ENCODE measurements around the gene CSTPP1. TPM values are rescaled to one million over a fixed set of nuclear protein-coding genes. Genes with fewer than 3 reads are reported as not detected.
"Not testable (repeated sequence)": the region's sequence is repeated elsewhere in the genome, so short reads cannot be mapped to it uniquely, and the experiment has no call there.

CSTPP1 gene
- total RNA-seq, 2 donors from 2014 or later: 17.8 to 19.8 TPM

GRCh38 chr11:47062736-47063135, 126.2 kb downstream of the CSTPP1 start:
- intact Hi-C loops (cut with DNase I): no loop called here
- no peak for DNase-seq (ENCODE audit: low spot score)

DNA sequence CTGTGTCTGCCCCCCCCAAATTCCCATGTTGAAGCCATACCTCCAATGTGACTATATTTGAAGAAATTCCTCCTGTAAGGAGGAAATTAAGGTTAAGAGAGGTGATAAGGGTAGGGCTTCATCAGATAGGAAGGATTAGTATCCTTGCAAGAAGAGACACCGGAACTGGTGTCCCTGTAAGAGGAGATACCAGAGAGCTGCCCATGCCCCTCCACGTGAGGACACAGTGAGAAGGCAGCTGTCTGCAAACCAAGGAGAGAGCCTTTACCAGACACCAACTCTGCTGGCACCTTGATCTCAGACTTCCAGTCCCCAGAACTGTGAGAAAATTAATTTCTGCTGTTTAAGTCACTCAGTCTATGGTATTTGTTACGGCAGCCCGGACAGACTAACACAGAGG, 130.8 kb downstream of the CSTPP1 start:
- intact Hi-C loops (cut with DNase I): no loop called here

GRCh38 chr11:47070769-47071168, 134.2 kb downstream of the CSTPP1 start:
- intact Hi-C loops (cut with DNase I): no loop called here
- DNase-seq (ENCODE audit: low spot score): no peak

More for the DNA sequence above, 130.8 kb downstream of the CSTPP1 start:
- no peak for DNase-seq (ENCODE audit: low spot score)

GRCh38 chr11:47071341-47071740, 134.8 kb downstream of the CSTPP1 start:
- DNase-seq (ENCODE audit: low spot score): no peak
- intact Hi-C loops (cut with DNase I): no loop called here

DNA sequence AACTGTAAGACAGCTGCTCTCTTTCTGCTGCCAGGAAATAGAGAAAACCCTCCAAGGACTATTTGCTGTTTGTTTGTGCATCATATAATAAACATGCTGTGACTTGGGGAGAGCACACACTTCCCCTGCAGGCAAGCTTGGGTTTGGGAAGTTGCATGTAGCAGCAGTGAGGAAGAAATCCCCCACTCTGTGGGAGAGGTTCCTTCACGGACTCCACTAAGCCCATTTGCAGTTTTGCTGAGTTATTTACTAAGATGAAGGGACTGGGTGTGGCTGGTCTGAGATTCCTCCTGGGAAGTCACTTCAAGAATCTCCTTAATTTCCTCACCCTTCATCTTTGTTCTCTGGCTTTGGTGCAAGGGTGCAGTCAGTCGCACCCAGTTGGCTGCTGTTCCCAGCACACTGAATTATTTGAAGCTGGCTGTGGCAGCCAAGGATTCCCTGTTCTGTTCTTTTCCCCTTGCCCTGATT, 135.3 kb downstream of the CSTPP1 start:
- intact Hi-C loops (cut with DNase I): no loop called here
- no peak for DNase-seq (ENCODE audit: low spot score)

GRCh38 chr11:47078751-47079521, 142.4 kb downstream of the CSTPP1 start:
- DNase-seq (ENCODE audit: low spot score): no peak
- intact Hi-C loops (cut with DNase I): no loop called here

DNA sequence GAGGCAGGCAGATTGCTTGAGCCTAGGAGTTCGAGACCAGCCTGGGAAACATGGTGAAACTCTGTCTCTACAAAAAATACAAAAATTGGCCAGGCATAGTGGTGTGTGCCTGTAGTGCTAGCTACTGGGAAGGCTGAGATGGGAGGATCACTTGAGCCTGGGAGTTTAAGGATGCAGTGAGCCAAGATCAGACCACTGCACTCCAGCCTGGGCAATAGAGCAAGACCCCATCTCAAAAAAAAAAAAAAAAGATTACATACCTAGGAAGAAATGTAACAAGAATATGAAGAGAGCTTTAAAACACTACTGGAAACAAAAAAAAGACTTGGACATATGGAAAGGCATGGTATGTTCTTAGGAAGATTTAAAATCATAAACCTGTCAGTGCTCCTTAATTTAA, 144.2 kb downstream of the CSTPP1 start:
- intact Hi-C loops (cut with DNase I); DNase-seq (ENCODE audit: low spot score): not testable (repeated sequence)

DNA sequence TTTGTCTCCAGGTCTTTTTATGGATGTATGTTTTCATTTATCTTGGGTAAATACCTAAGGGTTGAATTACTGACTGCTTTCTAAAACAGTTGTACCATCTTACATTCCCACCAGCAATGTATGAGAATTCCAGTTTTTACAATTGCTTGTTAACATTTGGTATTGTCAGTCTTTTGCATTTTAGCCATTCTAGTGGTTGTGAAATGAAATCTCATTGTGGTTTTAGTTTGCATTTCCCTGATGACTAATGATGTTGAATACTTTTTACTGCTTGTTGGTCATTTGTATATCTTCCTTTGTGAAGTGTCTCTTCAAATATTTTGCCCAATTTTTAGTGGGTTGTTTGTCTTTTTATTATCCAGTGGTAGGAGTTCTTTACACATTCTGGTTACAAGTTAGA, 147.4 kb downstream of the CSTPP1 start:
- no peak for DNase-seq (ENCODE audit: low spot score)
- intact Hi-C loops (cut with DNase I): no loop called here

GRCh38 chr11:47087801-47088200, 151.2 kb downstream of the CSTPP1 start:
- intact Hi-C loops (cut with DNase I): no loop called here
- no peak for DNase-seq (ENCODE audit: low spot score)

DNA sequence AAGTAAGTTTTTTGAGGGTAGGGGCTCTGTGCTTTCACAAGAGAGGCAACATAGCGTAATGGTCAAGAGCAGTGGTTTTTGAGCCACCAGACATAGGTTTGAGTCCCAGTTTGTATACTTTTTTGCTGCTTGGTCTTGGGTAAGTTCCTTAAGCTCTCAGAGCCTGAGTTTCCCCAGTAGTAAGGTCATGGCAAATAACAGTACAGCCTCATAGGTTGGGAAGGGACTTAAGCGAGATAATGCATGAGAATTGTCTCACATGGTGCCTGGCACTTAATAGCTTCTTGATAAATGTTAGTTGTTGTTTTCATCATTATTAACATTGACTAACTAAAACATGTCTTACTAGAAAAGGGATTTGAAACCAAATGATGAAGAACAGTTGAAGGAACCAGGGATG, 157.0 kb downstream of the CSTPP1 start:
- intact Hi-C loops (cut with DNase I): no loop called here
- no peak for DNase-seq (ENCODE audit: low spot score)

GRCh38 chr11:47096871-47097270, 160.3 kb downstream of the CSTPP1 start:
- DNase-seq (ENCODE audit: low spot score); intact Hi-C loops (cut with DNase I): not testable (repeated sequence)

- DNase-seq (ENCODE audit: low spot score); intact Hi-C loops (cut with DNase I): not testable (repeated sequence)
Measured at GRCh38 chr11:47098223-47098622, 161.7 kb downstream of the CSTPP1 start.

DNA sequence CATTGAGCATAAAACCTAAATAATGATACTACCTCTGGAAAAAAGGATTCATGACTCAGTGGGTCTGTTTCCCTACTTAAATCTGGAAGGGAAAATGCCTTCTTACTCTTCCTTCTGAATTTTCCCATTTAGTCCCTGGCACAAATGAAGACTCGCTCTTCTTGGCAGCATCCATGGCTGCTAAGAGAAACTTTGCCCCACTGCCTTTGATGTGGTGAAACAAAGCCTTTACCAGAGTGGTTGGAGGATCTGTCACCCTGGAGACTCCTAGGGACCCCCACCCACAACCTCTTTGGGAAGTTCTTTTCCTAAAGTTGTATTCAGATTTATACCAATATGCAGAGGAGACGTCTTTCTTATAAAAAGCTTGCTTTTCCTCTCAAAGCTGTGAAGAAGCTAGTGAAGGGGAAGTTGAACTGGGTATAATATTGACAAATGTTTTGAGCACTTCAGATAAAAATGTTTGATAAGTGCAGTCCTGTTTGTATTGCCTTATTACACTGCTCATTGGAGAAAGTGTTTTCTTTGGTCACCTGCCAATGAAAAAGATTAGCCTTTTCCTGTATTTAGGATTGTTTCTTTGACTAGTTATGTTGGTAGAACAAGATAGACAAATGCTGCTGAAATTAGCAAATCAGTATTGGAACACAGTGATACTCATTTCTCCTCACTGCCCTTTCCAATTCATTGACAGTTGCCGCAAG, 162.8 kb downstream of the CSTPP1 start:
- intact Hi-C loops (cut with DNase I): no loop called here
- DNase-seq (ENCODE audit: low spot score): no peak

- no peak for DNase-seq (ENCODE audit: low spot score)
- intact Hi-C loops (cut with DNase I): no loop called here
Measured at GRCh38 chr11:47099918-47100315, 163.4 kb downstream of the CSTPP1 start.

- intact Hi-C loops (cut with DNase I): no loop called here
- no peak for DNase-seq (ENCODE audit: low spot score)
Measured at GRCh38 chr11:47101406-47101805, 164.8 kb downstream of the CSTPP1 start.

- intact Hi-C loops (cut with DNase I): no loop called here
- no peak for DNase-seq (ENCODE audit: low spot score)
Measured at GRCh38 chr11:47104261-47104950, 167.8 kb downstream of the CSTPP1 start.

GRCh38 chr11:47105541-47105940, 169.0 kb downstream of the CSTPP1 start:
- intact Hi-C loops (cut with DNase I): no loop called here

DNA sequence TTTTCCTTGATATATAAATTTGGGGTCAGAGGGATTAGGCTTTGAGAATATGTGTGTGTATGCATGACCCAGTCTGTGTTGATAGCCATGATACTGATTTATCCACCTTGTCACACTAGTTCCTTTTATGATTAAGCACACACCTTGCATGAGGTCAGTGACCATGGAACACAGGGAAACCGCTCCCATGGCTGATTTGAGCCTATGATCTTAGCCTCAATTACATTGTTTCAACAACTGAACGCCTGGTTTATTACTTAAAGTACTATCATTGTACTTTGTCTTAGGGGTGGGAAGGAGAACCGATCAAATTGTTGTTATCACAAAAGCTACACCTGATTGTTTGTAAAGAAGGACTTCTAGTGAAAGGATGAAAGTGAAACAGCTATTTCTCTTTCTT, 169.4 kb downstream of the CSTPP1 start:
- intact Hi-C loops (cut with DNase I): no loop called here
- no peak for DNase-seq (ENCODE audit: low spot score)

More at GRCh38 chr11:47105541-47105940, 169.0 kb downstream of the CSTPP1 start:
- DNase-seq (ENCODE audit: low spot score): no peak

DNA sequence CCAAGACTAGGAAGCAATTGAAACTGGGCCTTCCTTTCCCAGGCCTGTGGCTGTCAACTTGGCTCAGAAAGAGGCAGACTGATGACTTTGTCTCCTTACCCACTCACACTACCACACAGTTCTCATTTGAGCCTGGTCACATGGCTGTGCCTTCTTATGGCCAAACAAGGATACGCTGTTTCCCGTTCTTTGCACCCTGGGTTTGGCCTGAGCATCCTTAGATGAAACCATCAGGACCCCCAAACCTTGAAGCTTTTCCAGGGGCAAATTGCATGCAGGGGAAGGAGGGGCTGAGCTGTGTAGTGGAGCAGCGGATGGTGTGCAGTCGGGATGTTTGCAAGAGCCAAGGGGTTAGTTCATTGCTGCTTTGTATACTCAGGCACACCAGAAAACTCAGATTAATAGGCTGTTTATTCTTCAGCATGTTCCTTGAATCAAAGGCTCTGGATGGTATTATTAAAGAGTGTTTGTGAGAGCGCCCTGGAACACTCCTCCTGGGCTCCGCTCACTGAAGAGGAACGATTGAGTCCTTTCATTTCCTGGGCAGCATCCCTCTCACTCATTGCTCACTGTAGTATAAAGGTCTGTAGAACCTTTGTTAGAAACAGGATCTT, 170.3 kb downstream of the CSTPP1 start:
- intact Hi-C loops (cut with DNase I): no loop called here
- no peak for DNase-seq (ENCODE audit: low spot score)

DNA sequence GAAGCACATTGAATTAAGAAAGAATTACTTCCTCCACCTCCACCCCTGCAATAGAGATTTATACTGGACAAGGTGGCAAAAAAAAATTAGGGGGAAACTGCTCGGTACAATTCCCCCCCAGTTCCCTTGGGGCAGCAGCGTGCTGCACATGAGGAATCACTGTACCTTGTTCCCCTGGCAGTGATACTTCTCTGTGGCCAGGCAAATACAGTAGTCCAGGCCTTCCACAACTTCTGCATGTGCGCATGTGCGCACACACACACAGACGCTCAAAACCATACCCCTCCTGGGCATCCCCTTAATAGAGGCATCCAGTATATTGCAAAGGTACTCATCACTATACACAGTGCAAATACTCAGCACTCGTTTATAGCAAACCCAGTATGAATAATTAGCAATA, 171.2 kb downstream of the CSTPP1 start:
- intact Hi-C loops (cut with DNase I): no loop called here
- no peak for DNase-seq (ENCODE audit: low spot score)

Measured in posterior vena cava (tissue), 2 donors.